SK-N-SH (cell line): ENCODE measurements around the gene CDCA8. TPM values are rescaled to one million over a fixed set of nuclear protein-coding genes. Genes with fewer than 3 reads are reported as not detected.

Experiments
- CTCF ChIA-PET: fragments of 300-600, 350-600 bp; formaldehyde crosslinking; extraction: SDS; loops from one replicate; lab custom pipeline; 2021; lab: Yijun Ruan, JAX
- POLR2A ChIA-PET: fragments of 350-600 bp; sonication (Branson Sonifier 250); formaldehyde crosslinking; extraction: SDS; loops from one replicate; lab custom pipeline; 2020; ENCODE audit warnings: antibody characterized with exemption, inconsistent platforms; lab: Yijun Ruan, JAX
- DNase-seq: peaks from one replicate; pipeline ENCODE4 v3.0.0; 2012
- H2AFZ ChIP-seq: fragments of 200-600 bp; sonication (generic); 2 replicates; pipeline ENCODE4 v1.8.1; 2016; ENCODE audit warnings: antibody characterized with exemption, mild to moderate bottlenecking, low read depth
- H3F3A ChIP-seq: fragments of 200-600 bp; sonication (generic); replicated peaks from 2 replicates; pipeline ENCODE3; 2016; ENCODE audit warnings: antibody characterized with exemption, mild to moderate bottlenecking; ENCODE audit not compliant: insufficient read depth
- H3K27ac ChIP-seq, 2 experiments: fragments of 200-500 bp in 1 of 2; fragments of 200-600 bp in 1 of 2; sonication (Bioruptor generic) in 1 of 2; sonication (generic), shearing (Covaris generic) in 1 of 2; 2 replicates each; pipeline versions ENCODE4 v1.5.1 to v1.6.1; 2014 to 2016; ENCODE audit warnings: low read depth in 2 of 2, inconsistent platforms in 1 of 2, low read length in 1 of 2, mild to moderate bottlenecking in 1 of 2, mixed read lengths in 1 of 2
- H3K27me3 ChIP-seq: fragments of 200-600 bp; sonication (generic), shearing (Covaris generic); 2 replicates; pipeline ENCODE4 v1.6.1; 2016; ENCODE audit warnings: mixed run types; ENCODE audit not compliant: insufficient read depth
- H3K36me3 ChIP-seq, 2 experiments: fragments of 200-500 bp in 1 of 2; fragments of 200-600 bp in 1 of 2; sonication (Bioruptor generic) in 1 of 2; sonication (generic) in 1 of 2; replicated peaks in 1 of 2; 2 replicates each; pipeline versions ENCODE3 to v1.5.1; 2014 to 2016; ENCODE audit warnings: low read length in 1 of 2, mild to moderate bottlenecking in 1 of 2; ENCODE audit not compliant: insufficient read depth in 2 of 2, control insufficient read depth in 1 of 2
- H3K4me1 ChIP-seq, 2 experiments: fragments of 200-500 bp in 1 of 2; fragments of 200-600 bp in 1 of 2; sonication (Bioruptor generic) in 1 of 2; sonication (generic), shearing (Covaris generic) in 1 of 2; 2 replicates each; pipeline versions ENCODE4 v1.5.1 to v1.6.1; 2014 to 2016; ENCODE audit warnings: low read depth in 1 of 2, low read length in 1 of 2, mixed run types in 1 of 2; ENCODE audit not compliant: insufficient read depth in 2 of 2, control insufficient read depth in 1 of 2
- H3K4me2 ChIP-seq: fragments of 200-600 bp; sonication (generic), shearing (Covaris generic); 2 replicates; pipeline ENCODE4 v1.6.1; 2017; ENCODE audit warnings: mixed run types
- H3K4me3 ChIP-seq, 2 experiments: fragments of 200-500 bp in 1 of 2; fragments of 200-600 bp in 1 of 2; sonication (Bioruptor generic) in 1 of 2; sonication (generic), shearing (Covaris generic) in 1 of 2; 2 replicates each; pipeline versions ENCODE4 v1.5.1 to v1.8.1; 2014 to 2016; ENCODE audit warnings: low read depth in 2 of 2, inconsistent platforms in 1 of 2, low read length in 1 of 2, mild to moderate bottlenecking in 1 of 2, mixed read lengths in 1 of 2, moderate library complexity in 1 of 2
- H3K79me2 ChIP-seq: fragments of 200-600 bp; sonication (generic); 2 replicates; pipeline ENCODE4 v1.8.1; 2017; ENCODE audit warnings: mild to moderate bottlenecking; ENCODE audit not compliant: insufficient read depth
- H3K9ac ChIP-seq: fragments of 200-600 bp; sonication (generic); 2 replicates; pipeline ENCODE4 v1.6.1; 2017; ENCODE audit warnings: mixed run types
- H3K9me2 ChIP-seq: fragments of 200-600 bp; sonication (generic); 2 replicates; pipeline ENCODE4 v1.6.1; 2017; ENCODE audit warnings: mixed run types
- H3K9me3 ChIP-seq: fragments of 200-600 bp; sonication (generic); 2 replicates; pipeline ENCODE4 v1.6.1; 2017; ENCODE audit warnings: mixed run types, mild to moderate bottlenecking, moderate library complexity
- H4K20me1 ChIP-seq: fragments of 200-600 bp; sonication (generic); 2 replicates; pipeline ENCODE4 v1.6.1; 2017; ENCODE audit warnings: mild to moderate bottlenecking, mixed run types; ENCODE audit not compliant: insufficient read depth
- ELF1 ChIP-seq: IDR thresholded peaks from 2 replicates; pipeline ENCODE4 v1.4.0; 2012
- EP300 ChIP-seq, 2 experiments: IDR thresholded peaks; 2 replicates each; pipeline versions ENCODE4 v1.4.0 to v1.6.1; 2012; ENCODE audit warnings: borderline replicate concordance in 1 of 2, low read depth in 1 of 2, low read length in 1 of 2
- EZH2phosphoT487 ChIP-seq: fragments of 200-600 bp; sonication (generic); IDR thresholded peaks from 2 replicates; pipeline ENCODE4 v1.6.1; 2017; ENCODE audit warnings: low read depth, mixed run types, mild to moderate bottlenecking, antibody characterized with exemption, moderate library complexity, borderline replicate concordance
- FOSL2 ChIP-seq: IDR thresholded peaks from 2 replicates; pipeline ENCODE4 v1.4.0; 2012; ENCODE audit warnings: low read depth, mild to moderate bottlenecking, moderate library complexity, borderline replicate concordance
- MEF2A ChIP-seq: IDR thresholded peaks from 2 replicates; pipeline ENCODE4 v1.4.0; 2012; ENCODE audit warnings: low read depth, borderline replicate concordance
- MXI1 ChIP-seq: IDR thresholded peaks from 2 replicates; pipeline ENCODE4 v1.6.1; 2012; ENCODE audit warnings: mild to moderate bottlenecking, low read depth, low read length, improper control_type of control experiment
- POLR2AphosphoS5 ChIP-seq: IDR thresholded peaks from 2 replicates; pipeline ENCODE4 v1.6.1; 2012; ENCODE audit warnings: low read depth, low read length
- RCOR1 ChIP-seq: fragments of 150-350 bp; IDR thresholded peaks from 2 replicates; pipeline ENCODE4 v1.6.1; 2017; ENCODE audit warnings: antibody characterized with exemption, low read length
- RFX5 ChIP-seq: IDR thresholded peaks from 2 replicates; pipeline ENCODE4 v1.6.1; 2012; ENCODE audit warnings: mild to moderate bottlenecking, improper control_type of control experiment, low read length
- SIN3A ChIP-seq: IDR thresholded peaks from 2 replicates; pipeline ENCODE4 v1.6.1; 2012; ENCODE audit warnings: low read depth, mild to moderate bottlenecking, low read length, moderate library complexity, borderline replicate concordance
- SMC3 ChIP-seq: IDR thresholded peaks from 2 replicates; pipeline ENCODE4 v1.6.1; 2012; ENCODE audit warnings: low read depth, low read length, improper control_type of control experiment
- TAF1 ChIP-seq: IDR thresholded peaks from 2 replicates; pipeline ENCODE4 v1.6.1; 2012; ENCODE audit warnings: low read depth, mild to moderate bottlenecking, low read length, moderate library complexity, borderline replicate concordance
- USF2 ChIP-seq: fragments of 150-350 bp; IDR thresholded peaks from 2 replicates; pipeline ENCODE4 v1.6.1; 2017; ENCODE audit warnings: antibody characterized with exemption, low read length, low read depth, borderline replicate concordance
- WGBS: methylation state at CpG from one replicate; pipeline ENCODE4 v1.1.6; 2017; ENCODE audit warnings: low lambda C conversion rate; 5-methylcytosine and 5-hydroxymethylcytosine counted together
- polyA plus RNA-seq, 3 experiments: library from polyadenylated mRNA; depleted of rRNA; stranded (reverse); fragments of >200 nt; gene quantifications; 2 replicates each; pipeline ENCODE4 v1.2.3, GENCODE V29; 2012
- TF ChIP-seq, protein P1 (sequence below): IDR thresholded peaks from 2 replicates; pipeline ENCODE4 v1.4.0; 2012; ENCODE audit warnings: low read depth, borderline replicate concordance

CDCA8 gene
- polyA plus RNA-seq, 1 of the 3 experiments (the other 2 are of a cell fraction) = 22.9 TPM

- H3K4me2 ChIP-seq = no peak overlapping the region
- ChIA-PET CTCF (interaction anchor here (1.0 to 2.4 kb wide), 3 partner anchors 9 to 67 kb away, joined by 3 to 8 read pairs (median 7); a partner anchor contains a TSS), POLR2A (no interaction called here)
- H3K9ac ChIP-seq = no peak overlapping the region
- no peaks in the 10 kb centered on the region; the same call in 1 of the 2 replicates for H4K20me1 ChIP-seq
- H3K4me1 ChIP-seq = 0 out of 4 replicates have a peak, but pooled peaks cover 0 to 2% of the 10 kb centered on the region in 2 experiments
- H3K36me3 ChIP-seq = peaks cover 56 to 63% of the 10 kb centered on the region in 2 experiments
- peaks cover 45% of the 10 kb centered on the region for H3K79me2 ChIP-seq
- H2AFZ ChIP-seq = no peak overlapping the region
- no peaks in the 10 kb centered on the region for H3K27me3 ChIP-seq
- no peak for DNase-seq
- no peaks in the 10 kb centered on the region for H3K9me3 ChIP-seq
- no peak overlapping the region for H3K4me3 ChIP-seq
- no peaks in the 10 kb centered on the region for H3K9me2 ChIP-seq
- TF ChIP-seq TAF1 (no peak), USF2 (no peak), EZH2phosphoT487 (no peak), FOSL2 (no peak), SIN3A (no peak), RCOR1 (no peak), MXI1 (no peak)
- 96% methylated on average over 7 of the region's 7 CpGs for WGBS
- H3K27ac ChIP-seq = no peak overlapping the region
- peaks cover 5% of the 10 kb centered on the region for H3F3A ChIP-seq
These were observed 6.8 kb downstream of the CDCA8 start for GRCh38 chr1:37699147-37699546.

GRCh38 chr1:37701051-37701450 lies 8.7 kb downstream of the CDCA8 start:
- POLR2A ChIA-PET = interaction anchor here (0.6 kb wide), 1 partner anchor 1148 kb away, joined by 3 read pairs; no protein-coding TSS in a partner anchor
- Histone ChIP-seq H3K4me3 (no peak overlapping the region), H3K4me2 (no peak overlapping the region), H3K27me3 (no peaks in the 10 kb centered on the region), H4K20me1 (no peaks in the 10 kb centered on the region; the same call in 1 of the 2 replicates), H3K9ac (no peak overlapping the region)
- 88% methylated on average over 2 of the region's 2 CpGs for WGBS
- DNase-seq = no peak
- CTCF ChIA-PET = interaction anchor here (0.6 kb wide), 2 partner anchors 49 to 66 kb away, joined by 3 read pairs; no protein-coding TSS in a partner anchor
- TF ChIP-seq SMC3 = no peak
- TF ChIP-seq, protein P1, sequence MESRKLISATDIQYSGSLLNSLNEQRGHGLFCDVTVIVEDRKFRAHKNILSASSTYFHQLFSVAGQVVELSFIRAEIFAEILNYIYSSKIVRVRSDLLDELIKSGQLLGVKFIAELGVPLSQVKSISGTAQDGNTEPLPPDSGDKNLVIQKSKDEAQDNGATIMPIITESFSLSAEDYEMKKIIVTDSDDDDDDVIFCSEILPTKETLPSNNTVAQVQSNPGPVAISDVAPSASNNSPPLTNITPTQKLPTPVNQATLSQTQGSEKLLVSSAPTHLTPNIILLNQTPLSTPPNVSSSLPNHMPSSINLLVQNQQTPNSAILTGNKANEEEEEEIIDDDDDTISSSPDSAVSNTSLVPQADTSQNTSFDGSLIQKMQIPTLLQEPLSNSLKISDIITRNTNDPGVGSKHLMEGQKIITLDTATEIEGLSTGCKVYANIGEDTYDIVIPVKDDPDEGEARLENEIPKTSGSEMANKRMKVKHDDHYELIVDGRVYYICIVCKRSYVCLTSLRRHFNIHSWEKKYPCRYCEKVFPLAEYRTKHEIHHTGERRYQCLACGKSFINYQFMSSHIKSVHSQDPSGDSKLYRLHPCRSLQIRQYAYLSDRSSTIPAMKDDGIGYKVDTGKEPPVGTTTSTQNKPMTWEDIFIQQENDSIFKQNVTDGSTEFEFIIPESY = no peak
- no peak for TF ChIP-seq ELF1
- no peak for TF ChIP-seq MEF2A
- no peak for TF ChIP-seq RFX5
- TF ChIP-seq POLR2AphosphoS5 = no peak
- TF ChIP-seq TAF1 = no peak
- TF ChIP-seq EP300 (IDR thresholded peaks at IDR 0.05; ENCODE audit: borderline replicate concordance in 1 of 2, low read depth in 1 of 2, low read length in 1 of 2) = no peak
- TF ChIP-seq, all 33 proteins: peak for 0
- peaks cover 11% of the 10 kb centered on the region for H3F3A ChIP-seq
- H3K4me1 ChIP-seq = no peaks in the 10 kb centered on the region
- no peaks in the 10 kb centered on the region for H3K9me2 ChIP-seq
- peaks cover 49 to 66% of the 10 kb centered on the region in 2 experiments for H3K36me3 ChIP-seq
- peaks cover 30% of the 10 kb centered on the region; the same call in 1 of the 2 replicates for H3K79me2 ChIP-seq
- H2AFZ ChIP-seq = no peak overlapping the region
- no peaks in the 10 kb centered on the region for H3K9me3 ChIP-seq
- H3K27ac ChIP-seq = no peak overlapping the region
